HG03442 (cell line): Measurements from ENCODE around the gene TFF2.

Experiments
- ATAC-seq: cut with Tn5 transposase; IDR thresholded peaks from one replicate; pipeline ENCODE4 v1.9.1; 2021; ENCODE audit warnings: mild to moderate bottlenecking, moderate library complexity; ENCODE audit not compliant: unreplicated experiment

TFF2 gene

GRCh38 chr21:42308161-42308913 is 42.5 kb downstream of the TFF2 start:
- no peak for ATAC-seq

GRCh38 chr21:42307106-42307505 is 43.7 kb downstream of the TFF2 start:
- no peak for ATAC-seq

GRCh38 chr21:42306366-42307035 is 44.3 kb downstream of the TFF2 start:
- no peak for ATAC-seq

- ATAC-seq, result no peak
Observed at GRCh38 chr21:42305707-42306147, 45.1 kb downstream of the TFF2 start.

GRCh38 chr21:42304556-42305454 is 46.0 kb downstream of the TFF2 start:
- no peak for ATAC-seq

GRCh38 chr21:42303443-42303842 is 47.4 kb downstream of the TFF2 start:
- no peak for ATAC-seq

- ATAC-seq, result no peak
Observed at GRCh38 chr21:42302794-42303193, 48.0 kb downstream of the TFF2 start.

- no peak for ATAC-seq
Observed at GRCh38 chr21:42302076-42302650, 48.6 kb downstream of the TFF2 start.

GRCh38 chr21:42301371-42302075 is 49.3 kb downstream of the TFF2 start:
- ATAC-seq, result no peak

- ATAC-seq, result no peak
Observed at GRCh38 chr21:42300956-42301355, 49.8 kb downstream of the TFF2 start.

- ATAC-seq, result no peak
Observed at GRCh38 chr21:42300045-42300583, 50.7 kb downstream of the TFF2 start.

GRCh38 chr21:42299324-42300044 is 51.3 kb downstream of the TFF2 start:
- no peak for ATAC-seq

GRCh38 chr21:42298657-42299056 is 52.1 kb downstream of the TFF2 start:
- ATAC-seq, result no peak

GRCh38 chr21:42298237-42298636 is 52.6 kb downstream of the TFF2 start:
- no peak for ATAC-seq

- ATAC-seq, result no peak
Observed at GRCh38 chr21:42297377-42297776, 53.4 kb downstream of the TFF2 start.

- ATAC-seq, result no peak
Observed at GRCh38 chr21:42296501-42296900, 54.3 kb downstream of the TFF2 start.
